HUES64 (cell line): ENCODE results near the gene PGD.

Experiments
- H3K27ac ChIP-seq: 2 replicates; pipeline ENCODE4 v1.7.0; 2013; ENCODE audit warnings: low read depth, low read length, inconsistent platforms
- H3K27me3 ChIP-seq: 2 replicates; pipeline ENCODE4 v1.6.1; 2013; ENCODE audit warnings: mild to moderate bottlenecking, low read length; ENCODE audit not compliant: insufficient read depth
- H3K36me3 ChIP-seq: 2 replicates; pipeline ENCODE4 v1.6.1; 2013; ENCODE audit warnings: mild to moderate bottlenecking, low read length; ENCODE audit not compliant: insufficient read depth
- H3K4me1 ChIP-seq: 2 replicates; pipeline ENCODE4 v1.6.1; 2013; ENCODE audit warnings: mild to moderate bottlenecking, low read length, moderate library complexity; ENCODE audit not compliant: insufficient read depth
- H3K4me3 ChIP-seq: 2 replicates; pipeline ENCODE4 v1.5.1; 2013; ENCODE audit warnings: mild to moderate bottlenecking, low read length, moderate library complexity
- H3K9ac ChIP-seq: 2 replicates; pipeline ENCODE4 v1.6.1; 2013; ENCODE audit warnings: mild to moderate bottlenecking, low read depth, low read length
- H3K9me3 ChIP-seq: 2 replicates; pipeline ENCODE4 v1.6.1; 2013; ENCODE audit warnings: low read depth, low read length; ENCODE audit not compliant: insufficient read depth
- WGBS: fragments of 150-250, 120-280 bp; methylation state at CpG from one replicate; pipeline ENCODE4 v1.1.7; 2013; ENCODE audit warnings: missing lambda C conversion rate; 5-methylcytosine and 5-hydroxymethylcytosine counted together

PGD gene

DNA sequence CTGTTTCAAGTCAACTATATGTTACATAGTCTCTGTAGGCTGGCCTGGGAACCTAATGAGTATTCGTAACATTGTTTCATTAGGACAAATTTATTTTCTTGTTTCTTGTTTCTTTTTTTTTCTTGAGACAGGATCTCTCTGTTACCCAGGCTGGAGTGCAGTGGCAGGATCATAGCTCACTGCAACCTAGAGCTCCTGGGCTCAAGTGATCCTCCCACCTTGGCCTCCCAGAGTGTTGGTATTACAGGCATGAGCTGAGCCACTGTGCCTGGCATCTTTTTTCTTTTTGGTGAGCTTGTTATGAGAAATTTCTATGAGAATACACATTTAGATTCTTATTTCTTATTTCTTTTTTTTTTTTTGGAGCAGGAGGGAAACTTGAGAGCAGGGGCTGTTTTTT is 38.2 kb downstream of the PGD start:
- no peaks in the 10 kb centered on the region for H3K27me3 ChIP-seq
- no peak overlapping the region for H3K27ac ChIP-seq

GRCh38 chr1:10438677-10439163 is 39.9 kb downstream of the PGD start:
- H3K27ac ChIP-seq: no peak overlapping the region
- peaks cover 6% of the 10 kb centered on the region; the same call in 1 of the 2 replicates for H3K36me3 ChIP-seq
- no peak overlapping the region for H3K4me3 ChIP-seq
- no peak overlapping the region for H3K9ac ChIP-seq
- 92% methylated on average over 7 of the region's 7 CpGs for WGBS
- H3K27me3 ChIP-seq: no peaks in the 10 kb centered on the region
- H3K9me3 ChIP-seq: no peaks in the 10 kb centered on the region
- no peaks in the 10 kb centered on the region for H3K4me1 ChIP-seq

More for the DNA sequence above, 38.2 kb downstream of the PGD start:
- Histone ChIP-seq H3K9ac (no peak overlapping the region), H3K9me3 (no peaks in the 10 kb centered on the region), H3K4me1 (no peaks in the 10 kb centered on the region), H3K36me3 (no peaks in the 10 kb centered on the region; the same call in 1 of the 2 replicates), H3K4me3 (no peak overlapping the region)
- WGBS: no CpG with 5 or more reads among the region's 1 CpG

GRCh38 chr1:10440305-10440704 is 41.4 kb downstream of the PGD start:
- Histone ChIP-seq H3K9ac (no peak overlapping the region), H3K4me3 (no peak overlapping the region), H3K27me3 (no peaks in the 10 kb centered on the region), H3K9me3 (no peaks in the 10 kb centered on the region), H3K36me3 (peaks cover 9% of the 10 kb centered on the region; the same call in 1 of the 2 replicates), H3K4me1 (no peaks in the 10 kb centered on the region), H3K27ac (no peak overlapping the region)
- WGBS: 90% methylated on average over 2 of the region's 2 CpGs

DNA sequence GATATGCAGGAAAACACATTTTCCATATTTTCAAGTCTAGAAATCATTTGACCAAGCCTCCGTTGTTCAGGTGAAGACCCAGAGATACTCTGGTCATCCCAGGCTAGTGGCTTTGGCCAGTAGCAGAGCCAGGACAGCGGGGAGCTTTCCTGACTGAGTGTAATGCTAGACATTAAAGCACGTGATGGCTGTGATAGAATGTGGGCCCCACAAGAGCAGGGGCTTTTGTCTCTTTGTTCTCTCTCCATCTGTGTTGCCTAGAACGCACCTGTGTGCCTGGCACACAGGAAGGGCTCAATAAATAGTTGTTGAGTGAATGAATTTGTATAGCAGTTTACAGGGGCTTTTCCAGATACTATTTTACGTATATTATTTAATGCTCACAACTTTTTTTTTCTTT is 41.9 kb downstream of the PGD start:
- Histone ChIP-seq H3K4me1 (no peaks in the 10 kb centered on the region), H3K36me3 (0 out of 2 replicates have a peak, but pooled peaks cover 9% of the 10 kb centered on the region), H3K4me3 (no peak overlapping the region), H3K9ac (no peak overlapping the region), H3K9me3 (no peaks in the 10 kb centered on the region), H3K27me3 (no peaks in the 10 kb centered on the region), H3K27ac (no peak overlapping the region)
- WGBS: 94% methylated on average over 5 of the region's 5 CpGs

- Histone ChIP-seq H3K4me3 (no peak overlapping the region), H3K27me3 (no peaks in the 10 kb centered on the region), H3K36me3 (0 out of 2 replicates have a peak, but pooled peaks cover 9% of the 10 kb centered on the region), H3K4me1 (no peaks in the 10 kb centered on the region), H3K27ac (no peak overlapping the region), H3K9me3 (no peaks in the 10 kb centered on the region), H3K9ac (no peak overlapping the region)
- WGBS: 94% methylated on average over 6 of the region's 6 CpGs
Observed at GRCh38 chr1:10444248-10444647, 45.4 kb downstream of the PGD start.

DNA sequence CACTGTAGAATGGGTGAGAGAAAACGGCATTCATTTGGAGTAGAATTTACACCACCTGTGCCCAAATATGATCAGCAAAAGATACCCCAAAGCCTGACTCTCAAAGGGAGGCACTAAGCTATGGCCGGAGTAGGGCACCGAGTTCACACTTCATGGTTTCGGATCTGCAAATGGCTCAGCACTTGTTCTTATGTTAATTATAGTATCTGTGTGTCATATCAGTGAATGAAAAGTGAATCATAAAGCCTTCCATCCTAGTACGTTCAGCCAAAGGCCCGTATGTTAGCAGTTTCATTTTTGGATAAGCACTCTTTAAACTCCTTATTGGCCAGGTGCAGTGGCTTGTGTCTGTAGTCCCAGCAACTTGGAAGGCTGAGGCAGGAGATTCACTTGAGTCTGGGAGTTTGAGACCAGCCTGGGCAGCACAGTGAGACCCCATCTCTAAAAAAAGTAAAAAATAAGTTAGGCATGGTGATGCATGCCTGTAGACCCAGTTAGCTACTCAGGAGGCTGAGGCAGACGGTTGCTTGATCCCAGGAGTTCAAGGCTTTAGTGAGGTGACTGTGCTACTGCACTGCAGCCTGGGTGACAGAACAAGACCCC is 46.0 kb downstream of the PGD start:
- Histone ChIP-seq H3K9me3 (no peaks in the 10 kb centered on the region), H3K27me3 (no peaks in the 10 kb centered on the region), H3K36me3 (0 out of 2 replicates have a peak, but pooled peaks cover 9% of the 10 kb centered on the region), H3K27ac (no peak overlapping the region), H3K9ac (no peak overlapping the region), H3K4me3 (no peak overlapping the region), H3K4me1 (0 out of 2 replicates have a peak, but pooled peaks cover 4% of the 10 kb centered on the region)
- 95% methylated on average over 7 of the region's 7 CpGs for WGBS

DNA sequence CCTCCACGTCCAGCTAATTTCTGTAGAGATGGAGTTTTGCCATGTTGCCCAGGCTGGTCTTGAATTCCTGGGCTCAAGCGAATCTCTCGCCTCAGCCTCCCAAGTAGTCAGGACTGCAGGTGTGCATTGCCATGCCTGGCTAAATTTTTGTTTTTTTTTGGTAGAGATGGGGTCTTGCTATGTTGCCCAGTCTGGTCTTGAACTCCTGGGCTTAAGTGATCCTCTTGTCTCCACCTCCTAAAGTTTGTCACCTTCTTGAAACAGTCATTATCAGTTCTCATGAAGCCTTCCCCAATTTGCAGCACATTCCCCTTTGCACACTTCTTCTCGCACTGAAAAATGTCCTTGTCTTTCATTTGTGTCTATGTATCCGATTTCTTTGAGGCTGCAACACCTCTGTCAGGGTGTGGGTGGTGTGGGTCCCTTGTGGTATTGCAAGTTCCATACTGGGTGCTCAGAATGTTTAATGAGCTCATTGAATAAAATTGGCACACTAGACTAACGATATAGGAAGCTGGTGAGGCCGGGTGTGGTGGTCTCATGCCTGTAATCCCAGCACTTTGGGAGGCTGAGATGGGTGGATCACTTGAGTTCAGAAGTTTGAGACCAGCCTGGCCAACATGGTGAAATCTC is 48.0 kb downstream of the PGD start:
- no peak overlapping the region for H3K4me3 ChIP-seq
- H3K36me3 ChIP-seq: 0 out of 2 replicates have a peak, but pooled peaks cover 9% of the 10 kb centered on the region
- peaks cover 22% of the 10 kb centered on the region for H3K4me1 ChIP-seq
- no peaks in the 10 kb centered on the region for H3K9me3 ChIP-seq
- no peak overlapping the region for H3K9ac ChIP-seq
- H3K27ac ChIP-seq: no peak overlapping the region
- 96% methylated on average over 7 of the region's 7 CpGs for WGBS
- H3K27me3 ChIP-seq: no peaks in the 10 kb centered on the region

GRCh38 chr1:10449751-10450150 is 50.9 kb downstream of the PGD start, which contains the start of gene CORT:
TSS of gene CORT (plus strand) at chr1:10450031. CDS start at chr1:10450224, 193 bp downstream.
- Histone ChIP-seq H3K27ac (no peak within 1 kb of the TSS), H3K36me3 (no peaks in the 10 kb centered on the region), H3K9ac (no peak within 1 kb of the TSS), H3K27me3 (no peaks in the 10 kb centered on the region), H3K4me1 (peaks cover 24% of the 10 kb centered on the region), H3K9me3 (no peaks in the 10 kb centered on the region), H3K4me3 (no peak within 1 kb of the TSS)
- 97% methylated on average over 10 of the region's 10 CpGs for WGBS

- Histone ChIP-seq H3K4me1 (peaks cover 24% of the 10 kb centered on the region), H3K36me3 (no peaks in the 10 kb centered on the region), H3K27ac (no peak overlapping the region), H3K4me3 (no peak overlapping the region), H3K27me3 (no peaks in the 10 kb centered on the region), H3K9ac (no peak overlapping the region), H3K9me3 (no peaks in the 10 kb centered on the region)
- 92% methylated on average over 21 of the region's 21 CpGs for WGBS
Observed at GRCh38 chr1:10450156-10450814, 51.4 kb downstream of the PGD start.

GRCh38 chr1:10450836-10451235 is 52.0 kb downstream of the PGD start:
- Histone ChIP-seq H3K4me3 (no peak overlapping the region), H3K9me3 (no peaks in the 10 kb centered on the region), H3K36me3 (no peaks in the 10 kb centered on the region), H3K27ac (no peak overlapping the region), H3K4me1 (peaks cover 24% of the 10 kb centered on the region), H3K27me3 (no peaks in the 10 kb centered on the region), H3K9ac (no peak overlapping the region)
- WGBS: 74% methylated on average over 6 of the region's 6 CpGs

DNA sequence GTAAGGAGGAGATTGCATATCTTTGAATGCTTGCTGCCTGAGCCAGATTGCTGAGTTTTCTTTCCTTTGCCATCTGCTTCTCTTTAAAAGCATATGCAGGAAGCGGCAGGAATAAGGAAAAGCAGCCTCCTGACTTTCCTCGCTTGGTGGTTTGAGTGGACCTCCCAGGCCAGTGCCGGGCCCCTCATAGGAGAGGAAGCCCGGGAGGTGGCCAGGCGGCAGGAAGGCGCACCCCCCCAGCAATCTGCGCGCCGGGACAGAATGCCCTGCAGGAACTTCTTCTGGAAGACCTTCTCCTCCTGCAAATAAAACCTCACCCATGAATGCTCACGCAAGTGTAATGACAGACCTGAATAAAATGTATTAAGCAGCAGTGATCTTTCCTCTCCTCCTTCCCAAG is 52.4 kb downstream of the PGD start:
- no peak overlapping the region for H3K9ac ChIP-seq

More for the DNA sequence above, 52.4 kb downstream of the PGD start:
- Histone ChIP-seq H3K9me3 (no peaks in the 10 kb centered on the region), H3K36me3 (no peaks in the 10 kb centered on the region), H3K4me1 (peaks cover 24% of the 10 kb centered on the region), H3K27me3 (no peaks in the 10 kb centered on the region), H3K27ac (peak overlapping the region; percentile 55; the same call in 1 of the 2 replicates), H3K4me3 (no peak overlapping the region)
- WGBS: 13% methylated on average over 10 of the region's 10 CpGs
